ENCODE results near the gene JAM3.

The JAM3 gene

DNA sequence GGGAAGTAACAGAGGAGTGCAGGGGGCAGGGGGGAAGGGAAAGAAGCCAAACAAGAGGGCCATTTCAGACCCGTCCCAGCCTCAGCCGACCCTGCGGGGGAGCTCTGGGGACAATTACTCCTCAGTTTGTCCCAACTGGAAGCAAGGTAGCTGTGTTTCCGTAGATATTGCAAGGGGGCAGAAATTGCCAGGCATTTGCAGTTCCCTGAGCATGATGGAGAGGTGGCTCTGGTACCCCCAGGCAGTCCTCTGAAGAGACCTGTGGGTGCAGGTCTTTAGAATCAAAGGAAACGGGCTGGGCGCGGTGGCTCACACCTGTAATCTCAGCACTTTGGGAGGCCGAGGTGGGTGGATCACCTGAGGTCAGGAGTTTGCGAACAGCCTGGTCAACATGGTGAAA, 13.8 kb upstream of the JAM3 start:
- no peak overlapping the region for H3K27ac ChIP-seq
- POLR2A ChIA-PET (ENCODE audit: low non-redundant PET), result no interaction called here
- no peak for TF ChIP-seq CTCF (conservative IDR thresholded peaks at IDR 0.05; ENCODE audit: low read depth)
- CTCF ChIA-PET, result interaction anchor here (0.5 kb wide), 1 partner anchor 30 kb away, joined by 3 read pairs; no protein-coding TSS in a partner anchor
- DNase-seq (ENCODE audit: low spot score), result no peak

DNA sequence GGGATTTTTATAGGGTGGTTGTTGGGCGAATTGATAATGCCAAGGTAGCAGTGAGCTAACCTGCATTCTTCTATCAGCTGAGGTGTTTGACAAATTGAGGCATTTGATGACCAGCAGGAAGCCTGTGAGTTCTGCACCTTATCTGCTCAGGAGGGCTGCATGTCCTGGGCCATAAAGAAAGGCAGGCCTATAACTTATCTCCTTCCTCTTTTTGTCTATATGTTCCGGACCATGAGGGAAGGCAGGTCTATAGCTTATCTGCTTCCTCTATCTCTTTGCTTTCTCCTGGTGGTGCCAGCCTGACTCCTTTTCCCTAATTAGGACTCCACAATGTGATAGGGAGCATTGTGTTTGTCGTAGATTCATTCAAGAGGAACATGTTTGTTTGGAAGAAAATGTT, 8.6 kb upstream of the JAM3 start:
- H3K27ac ChIP-seq, result no peak overlapping the region
- ChIA-PET CTCF (no interaction called here), POLR2A (ENCODE audit: low non-redundant PET) (no interaction called here)
- DNase-seq (ENCODE audit: low spot score), result no peak
- no peak for TF ChIP-seq CTCF (conservative IDR thresholded peaks at IDR 0.05; ENCODE audit: low read depth)

- ChIA-PET CTCF (interaction anchor here (1.0 to 2.1 kb wide), 2 partner anchors 12 to 74 kb away, joined by 3 to 7 read pairs; no protein-coding TSS in a partner anchor), POLR2A (ENCODE audit: low non-redundant PET) (no interaction called here)
- DNase-seq (ENCODE audit: low spot score), result no peak
- no peak for TF ChIP-seq CTCF (conservative IDR thresholded peaks at IDR 0.05; ENCODE audit: low read depth)
- H3K27ac ChIP-seq, result no peak overlapping the region
Observed at GRCh38 chr11:134062265-134063123, 6.4 kb upstream of the JAM3 start.

GRCh38 chr11:134063124-134063495, 5.8 kb upstream of the JAM3 start:
- no peak for TF ChIP-seq CTCF (conservative IDR thresholded peaks at IDR 0.05; ENCODE audit: low read depth)
- ChIA-PET POLR2A (ENCODE audit: low non-redundant PET) (no interaction called here), CTCF (interaction anchor here (1.0 to 2.1 kb wide), 2 partner anchors 13 to 74 kb away, joined by 3 to 7 read pairs; no protein-coding TSS in a partner anchor)
- H3K27ac ChIP-seq, result no peak overlapping the region
- no peak for DNase-seq (ENCODE audit: low spot score)

- TF ChIP-seq CTCF (conservative IDR thresholded peaks at IDR 0.05; ENCODE audit: low read depth), result no peak
- DNase-seq (ENCODE audit: low spot score), result no peak
- ChIA-PET POLR2A (ENCODE audit: low non-redundant PET) (no interaction called here), CTCF (interaction anchor here (2.1 kb wide), 1 partner anchor 14 kb away, joined by 7 read pairs; no protein-coding TSS in a partner anchor)
- no peak overlapping the region for H3K27ac ChIP-seq
Observed at GRCh38 chr11:134063991-134064747, 4.7 kb upstream of the JAM3 start.

DNA sequence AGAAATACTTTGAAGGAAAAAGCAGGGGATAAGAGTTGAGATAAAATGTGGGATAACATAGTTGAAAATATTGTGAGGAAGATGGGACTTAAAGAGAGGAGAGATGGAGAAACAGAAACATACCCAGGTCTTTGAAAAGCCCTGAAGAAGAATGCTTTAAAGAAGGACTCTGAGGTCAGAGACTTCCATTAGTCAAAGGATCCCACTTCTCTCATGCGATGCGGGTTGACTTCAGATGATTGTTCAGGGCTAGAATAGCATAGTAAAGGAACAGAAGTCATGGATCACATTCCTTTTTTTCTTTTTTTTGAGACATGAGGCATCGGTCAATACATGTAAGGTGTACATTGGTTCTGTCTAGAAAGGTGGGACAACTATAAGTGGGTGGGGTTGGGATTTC, 3.5 kb upstream of the JAM3 start:
- no peak for DNase-seq (ENCODE audit: low spot score)
- CTCF ChIA-PET, result interaction anchor here (0.7 kb wide), 1 partner anchor 99 kb away, joined by 3 read pairs; no protein-coding TSS in a partner anchor
- POLR2A ChIA-PET (ENCODE audit: low non-redundant PET), result no interaction called here

More for the DNA sequence above, 3.5 kb upstream of the JAM3 start:
- TF ChIP-seq CTCF (conservative IDR thresholded peaks at IDR 0.05; ENCODE audit: low read depth), result no peak
- no peak overlapping the region for H3K27ac ChIP-seq

Data from RWPE1 (cell line).